ENCODE data around the gene PSORS1C1.

Gene PSORS1C1

DNA sequence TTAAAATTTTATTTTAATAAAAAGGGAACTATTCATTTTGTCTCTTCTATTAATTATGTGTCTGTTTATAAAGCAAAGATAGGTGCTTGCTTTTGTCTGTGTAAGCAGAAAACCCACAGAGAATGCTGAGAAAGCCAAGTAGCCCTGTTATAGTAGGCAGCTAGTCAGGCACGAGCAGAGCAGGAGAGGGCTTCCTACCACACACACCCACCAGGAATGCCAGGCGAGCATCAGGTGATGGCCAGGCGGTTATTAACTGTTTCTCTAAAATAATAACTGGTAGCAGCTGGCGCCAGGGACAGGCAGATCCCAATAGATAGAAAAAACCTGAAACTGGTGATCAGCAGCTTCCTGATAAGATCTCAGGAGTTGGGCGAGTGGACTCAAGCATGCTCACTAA lies 17.9 kb upstream of the PSORS1C1 start:
- no peak for DNase-seq

DNA sequence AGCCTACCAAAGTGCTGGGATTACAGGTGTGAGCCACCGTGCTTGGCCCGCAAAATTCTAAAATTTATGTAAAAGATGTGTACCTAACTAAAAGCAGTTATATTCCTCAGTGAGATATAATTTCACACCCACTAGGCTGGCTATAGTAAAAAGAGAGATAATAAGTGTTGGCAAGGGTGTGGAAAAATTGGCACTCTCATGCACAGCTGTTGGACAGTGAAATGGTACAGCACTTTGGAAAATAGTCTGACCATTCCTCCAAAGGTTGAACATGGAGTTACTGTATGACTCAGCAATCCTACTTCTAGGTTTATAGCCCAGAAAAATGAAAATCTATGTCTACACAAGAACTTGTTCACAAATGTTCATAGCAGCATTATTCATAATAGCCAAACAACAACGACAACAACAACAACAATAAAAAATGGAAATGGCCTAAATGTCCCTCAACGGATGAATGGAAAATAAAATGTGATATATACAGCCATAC lies 16.1 kb upstream of the PSORS1C1 start:
- no peak for DNase-seq

- no peak for DNase-seq
These were observed 11.5 kb upstream of the PSORS1C1 start for GRCh38 chr6:31103136-31103535.

DNA sequence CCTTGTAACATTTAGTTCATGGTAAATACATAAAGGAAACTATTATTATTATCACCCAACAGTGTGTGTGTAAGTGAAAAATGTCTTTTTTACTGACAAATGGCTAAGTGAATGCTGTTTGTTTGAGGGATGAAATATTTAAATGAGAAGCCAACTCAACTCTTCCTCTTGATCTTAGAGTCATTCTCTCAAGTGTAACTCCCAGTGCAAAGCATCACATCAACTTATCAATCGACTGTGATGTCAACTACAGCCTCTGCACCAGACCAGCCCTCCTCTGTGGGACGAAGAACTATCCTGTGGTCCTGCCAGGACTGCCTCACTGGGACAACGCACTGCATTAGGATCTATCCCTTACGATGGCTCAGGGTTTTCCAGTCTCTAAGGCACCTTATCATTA lies 7.5 kb upstream of the PSORS1C1 start:
- DNase-seq = no peak

GRCh38 chr6:31110825-31111582 lies 3.6 kb upstream of the PSORS1C1 start:
- no peak for DNase-seq

DNA sequence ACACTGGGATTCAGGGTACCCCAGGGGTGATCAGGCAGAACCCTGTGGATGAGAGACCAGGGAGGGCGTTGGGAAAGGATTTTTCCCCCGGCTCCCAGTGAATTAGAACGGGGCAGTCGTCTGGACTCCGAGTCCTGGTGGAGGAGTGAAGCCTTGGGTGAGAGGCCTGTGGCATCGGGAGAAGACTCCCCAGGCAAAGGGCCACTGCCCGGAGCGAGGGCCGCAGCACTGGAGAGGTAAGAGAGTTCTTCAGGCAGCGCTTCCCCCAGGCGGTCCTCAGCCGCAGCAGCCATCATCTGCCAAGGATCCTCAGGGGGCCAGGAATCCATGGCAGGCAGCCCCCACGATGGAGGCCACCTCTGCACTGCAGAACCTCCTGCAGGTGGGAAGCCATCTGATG lies 2.9 kb upstream of the PSORS1C1 start:
- no peak for DNase-seq

- DNase-seq = no peak
These were observed 2.1 kb upstream of the PSORS1C1 start, which contains the start of gene C6orf15 for GRCh38 chr6:31112478-31112877. Gene C6orf15 (minus strand): TSS chr6:31112575. CDS start chr6:31112555, 20 bp downstream.

DNA sequence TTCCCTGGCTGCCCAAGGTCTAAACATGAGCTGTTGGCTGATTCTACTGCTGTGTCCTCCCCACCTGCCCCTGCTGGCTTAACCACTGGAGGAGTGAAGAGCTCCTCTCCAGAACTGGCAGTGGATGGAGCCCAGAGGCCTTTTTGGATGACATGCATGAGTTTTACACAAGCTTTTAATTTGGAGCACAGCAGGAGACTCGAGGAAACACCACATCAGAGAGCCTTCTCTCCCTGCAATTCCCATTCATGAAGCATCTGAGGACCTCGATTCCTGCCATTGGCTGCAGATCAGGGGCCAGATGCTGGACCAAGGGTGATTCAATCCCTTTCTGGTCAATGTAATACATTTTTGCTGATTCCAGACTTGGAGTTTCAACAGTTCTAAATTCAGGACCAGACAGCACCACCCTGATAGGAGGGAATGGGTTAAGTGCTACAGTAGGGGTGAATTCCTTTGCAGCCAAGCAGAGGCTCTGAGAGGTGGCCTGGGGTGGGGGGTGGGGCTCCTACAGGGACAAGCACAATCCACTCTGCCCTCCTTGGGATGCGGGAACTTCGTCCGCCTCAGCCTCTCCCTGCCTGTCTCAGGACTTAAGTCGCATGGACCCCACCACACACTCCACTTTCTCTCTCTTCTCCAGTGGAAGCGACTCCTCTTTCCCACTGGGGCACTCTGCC lies 599 bp upstream of the PSORS1C1 start:
- DNase-seq = peak; percentile 72

DNA sequence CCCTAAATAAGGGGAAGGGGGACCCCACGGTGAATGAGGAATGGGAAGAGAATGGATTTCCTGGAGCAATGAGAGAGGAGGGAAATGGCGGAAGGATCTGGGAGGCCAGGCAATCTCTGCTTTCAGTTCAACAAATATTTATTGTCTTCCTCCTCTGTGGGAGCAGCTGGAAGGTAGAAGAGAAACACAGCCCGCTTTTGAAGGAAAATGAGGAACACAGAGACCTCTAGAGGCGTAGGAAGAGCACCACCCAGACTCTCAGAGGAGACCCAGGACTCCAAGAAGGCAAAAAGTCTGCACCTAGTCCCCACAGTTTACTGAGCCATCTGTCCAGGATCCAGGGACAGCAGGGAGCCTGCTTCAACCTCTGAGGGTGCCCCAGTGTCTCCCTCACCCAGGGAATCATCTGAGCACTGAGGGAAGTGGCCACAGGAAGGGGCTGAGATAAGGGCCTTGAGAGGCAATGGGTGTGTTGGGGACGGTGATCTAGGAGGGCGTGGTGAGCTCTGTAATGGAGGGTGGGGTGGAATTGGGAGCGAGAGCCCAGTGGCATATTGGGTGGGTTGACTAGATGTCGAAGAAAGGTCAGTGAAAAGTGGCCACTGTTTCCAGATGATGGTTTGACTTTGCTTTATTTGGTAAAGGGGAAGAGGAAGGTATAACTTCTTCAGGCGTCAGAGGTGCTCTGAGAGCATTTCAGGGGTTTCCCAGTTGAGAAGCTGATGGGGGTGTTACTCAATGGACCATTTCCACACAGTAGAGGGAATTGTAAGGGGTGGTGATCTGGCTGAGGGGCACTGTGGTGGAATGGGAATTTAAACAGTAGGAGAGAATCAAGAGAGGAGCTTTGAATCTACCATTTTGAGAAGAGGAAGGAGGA lies 610 bp downstream of the PSORS1C1 start:
- no peak for DNase-seq

- DNase-seq = no peak
These were observed 1.5 kb downstream of the PSORS1C1 start for GRCh38 chr6:31115941-31116560.

GRCh38 chr6:31116661-31117385 lies 2.2 kb downstream of the PSORS1C1 start:
- DNase-seq = peak; percentile 51

DNA sequence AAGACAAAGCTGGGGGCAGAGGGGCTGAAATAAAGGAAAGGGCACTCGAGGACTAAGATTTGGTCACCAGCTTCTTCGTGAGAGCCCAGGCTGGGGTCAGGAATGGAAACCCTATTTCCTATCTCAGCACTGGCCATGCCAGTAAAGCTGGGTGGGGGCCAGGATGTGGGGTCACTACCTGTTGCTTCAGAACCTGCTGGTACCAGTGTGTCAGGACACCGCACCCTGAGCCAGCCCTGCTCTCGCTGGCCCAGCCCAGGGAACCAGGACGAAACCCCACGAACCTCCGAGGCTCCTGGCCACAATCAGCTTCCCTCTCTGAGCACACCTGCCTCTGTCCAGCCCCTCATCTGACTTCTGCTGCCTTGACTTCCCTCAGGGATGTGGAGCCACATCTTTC lies 3.6 kb downstream of the PSORS1C1 start:
- no peak for DNase-seq

DNA sequence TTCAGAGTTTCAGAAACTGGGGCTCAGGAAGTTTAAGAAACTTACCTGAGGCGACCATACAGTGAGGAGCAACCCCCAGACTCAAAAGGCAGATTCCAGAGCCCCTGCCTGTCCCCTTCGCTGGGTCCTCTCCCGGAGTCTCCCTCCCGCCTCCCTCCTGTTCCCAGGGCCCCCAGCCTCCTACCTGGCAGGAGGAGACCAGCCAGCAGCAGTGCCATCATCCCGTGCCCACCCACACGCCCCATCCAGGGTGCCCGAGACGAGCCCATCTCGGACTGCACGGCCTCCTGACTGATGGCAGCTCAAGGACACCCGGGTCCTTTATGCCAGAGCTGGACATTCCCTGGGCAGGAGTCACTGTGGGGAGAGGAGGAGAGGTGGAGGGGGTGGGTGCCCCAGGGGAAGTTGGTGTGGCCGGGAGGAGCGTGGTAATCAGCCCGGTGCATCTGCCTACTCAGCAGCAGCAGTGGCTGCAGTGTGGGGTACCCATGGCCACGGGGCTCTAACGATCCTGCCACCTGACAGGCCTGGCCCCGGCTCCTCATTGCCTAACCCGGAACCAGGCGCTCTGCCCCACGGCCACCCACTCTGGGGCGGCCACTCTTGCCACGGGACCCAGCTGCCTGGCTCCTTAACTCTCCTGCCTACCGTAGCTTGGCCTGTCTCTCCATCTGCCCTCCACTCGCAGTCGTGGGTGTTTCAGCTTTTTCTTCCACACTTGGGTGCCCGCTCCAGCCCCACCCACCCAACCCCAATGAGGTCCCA lies 5.7 kb downstream of the PSORS1C1 start, which contains the start of gene CDSN:
Gene CDSN (minus strand): TSS at position 296 of the 765 bp plus-strand sequence. CDS start 27 bp downstream, at position 269.
- DNase-seq = no peak

DNA sequence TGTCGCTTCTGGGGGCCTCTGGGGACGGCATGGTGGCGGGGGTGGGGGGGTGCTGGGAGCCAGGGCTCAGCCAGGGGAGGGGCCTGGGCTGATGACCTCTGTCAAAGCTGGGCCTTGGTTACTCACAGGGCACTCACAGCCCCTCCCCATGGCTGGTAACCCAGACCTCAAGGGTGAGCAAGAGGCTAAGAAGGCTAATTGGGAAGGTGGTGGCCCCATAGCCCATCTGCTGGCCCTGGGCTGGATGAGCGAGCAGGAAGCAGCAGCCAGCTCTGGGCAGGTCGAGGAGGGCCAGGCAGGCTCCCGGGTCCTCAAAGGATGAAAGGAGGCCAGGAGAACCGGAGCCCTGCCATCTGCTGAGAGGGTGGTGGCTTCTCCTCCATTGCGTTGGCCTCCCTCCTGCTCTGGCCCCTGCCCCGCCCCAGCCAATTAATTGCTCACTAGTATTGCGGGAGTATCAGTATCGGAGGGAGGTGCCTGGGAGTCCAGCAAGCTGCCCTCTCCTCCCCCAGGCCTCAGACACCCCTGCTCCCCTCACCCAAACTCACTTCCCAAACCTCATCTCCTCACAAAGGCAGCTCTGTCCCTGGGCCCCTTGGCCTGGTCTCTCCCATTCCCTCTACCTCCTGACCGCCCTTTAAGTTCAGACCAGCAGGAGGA lies 6.7 kb downstream of the PSORS1C1 start:
- no peak for DNase-seq

DNA sequence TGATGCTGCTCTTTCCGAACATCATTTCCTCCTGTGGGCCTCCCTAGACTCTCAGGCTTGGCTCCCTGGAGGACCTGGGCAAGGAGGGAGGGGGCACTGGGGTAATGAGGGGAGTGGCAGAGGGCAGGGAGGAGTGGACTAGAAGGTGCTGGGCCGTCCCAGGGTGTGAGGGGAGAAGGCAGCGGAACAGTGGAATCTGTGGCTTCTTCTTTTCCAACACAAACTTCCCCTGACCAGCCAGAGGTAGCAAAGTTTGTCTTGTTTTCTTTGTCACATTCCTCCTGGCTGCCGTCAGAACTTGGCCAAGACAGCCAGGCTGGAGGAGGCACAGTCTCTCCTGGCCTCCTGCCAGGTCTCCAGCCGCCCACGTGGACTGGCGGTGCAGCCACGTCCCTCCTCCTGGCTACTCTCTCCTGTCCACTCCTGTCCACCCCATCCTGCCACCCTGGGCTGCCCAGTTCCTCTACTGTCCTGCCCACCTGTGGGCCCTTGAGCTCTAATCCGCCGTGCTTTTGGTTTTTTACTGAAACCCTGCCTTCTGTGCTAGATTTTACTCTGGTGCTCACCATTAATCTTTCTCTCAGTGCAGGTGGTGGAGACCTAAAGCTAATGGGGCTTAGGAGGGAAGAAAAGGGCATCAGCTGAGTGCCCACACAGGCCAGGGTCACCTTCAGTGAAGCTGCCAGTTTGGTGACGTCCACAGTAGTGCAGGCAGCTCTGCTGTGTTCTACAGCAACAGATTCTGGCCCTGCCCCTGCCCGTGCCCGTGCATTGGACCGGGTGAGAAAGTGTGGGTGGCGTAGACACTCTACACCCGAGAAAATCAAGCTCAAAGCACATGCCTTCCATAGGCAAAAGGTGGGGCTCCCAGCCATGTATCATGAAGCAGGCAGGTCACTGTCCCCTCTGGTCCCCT lies 8.4 kb downstream of the PSORS1C1 start:
- DNase-seq = peak; percentile 88

GRCh38 chr6:31125162-31125561 lies 10.6 kb downstream of the PSORS1C1 start:
- DNase-seq = peak; percentile 85

- no peak for DNase-seq
These were observed 11.2 kb downstream of the PSORS1C1 start for GRCh38 chr6:31125586-31126363.

DNA sequence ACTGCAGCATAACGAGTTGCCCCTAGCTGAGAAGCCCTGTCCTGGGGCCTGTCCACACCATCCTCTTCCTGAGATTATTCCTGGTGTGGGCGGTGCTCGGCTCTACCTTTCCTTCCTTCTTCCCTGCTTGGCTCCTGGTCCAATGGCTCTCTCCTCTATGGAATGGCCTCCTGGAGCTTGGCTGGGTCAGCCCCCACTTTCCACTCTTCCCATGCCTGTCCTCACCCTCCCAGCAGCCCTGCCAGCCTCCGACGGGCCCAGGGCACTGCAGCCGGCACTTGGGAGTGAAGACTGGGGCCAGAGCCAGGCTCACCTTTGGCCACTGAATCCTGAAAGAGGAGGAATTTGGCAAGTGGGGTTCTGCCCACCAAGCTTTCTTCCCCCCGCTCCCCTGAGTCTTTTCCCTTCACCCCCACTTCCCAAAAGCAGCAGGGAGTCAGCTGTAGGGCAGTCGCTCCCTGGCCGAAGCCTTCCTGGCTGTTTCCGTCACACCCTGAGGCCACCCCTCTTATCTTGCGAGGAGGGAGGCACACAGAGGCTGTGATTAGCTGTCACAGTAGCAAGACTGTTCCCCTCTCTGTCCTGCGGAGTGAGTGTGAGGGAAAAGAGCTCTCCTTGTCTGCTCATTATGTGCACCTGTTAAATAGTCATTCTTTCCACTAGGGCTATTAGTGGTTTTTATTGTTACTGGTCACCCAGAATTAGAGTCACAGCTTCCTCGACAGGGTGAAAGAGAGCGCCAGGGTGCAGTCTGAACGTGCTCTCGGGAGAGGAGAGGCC lies 12.0 kb downstream of the PSORS1C1 start:
- no peak for DNase-seq
